ENCODE data around the gene TDRKH.

GRCh38 chr1:151733126-151733525 lies 57.2 kb downstream of the TDRKH start:
- TF ChIP-seq CTCF (IDR thresholded peaks at IDR 0.05) = no peak
- no peak for TF ChIP-seq POLR2A (IDR thresholded peaks at IDR 0.05)
